HG03159 (cell line): ENCODE results near the gene SYNE2.

ENCODE experiments used
- ATAC-seq: cut with Tn5 transposase; IDR thresholded peaks from one replicate; pipeline ENCODE4 v1.9.1; 2021; ENCODE audit warnings: mild to moderate bottlenecking, moderate library complexity; ENCODE audit not compliant: unreplicated experiment

SYNE2 gene

GRCh38 chr14:63960926-63961567 lies 108.2 kb downstream of the SYNE2 start:
- ATAC-seq, result no peak

GRCh38 chr14:63962906-63963305 lies 110.1 kb downstream of the SYNE2 start:
- ATAC-seq, result no peak

GRCh38 chr14:63963439-63963838 lies 110.6 kb downstream of the SYNE2 start:
- no peak for ATAC-seq

DNA sequence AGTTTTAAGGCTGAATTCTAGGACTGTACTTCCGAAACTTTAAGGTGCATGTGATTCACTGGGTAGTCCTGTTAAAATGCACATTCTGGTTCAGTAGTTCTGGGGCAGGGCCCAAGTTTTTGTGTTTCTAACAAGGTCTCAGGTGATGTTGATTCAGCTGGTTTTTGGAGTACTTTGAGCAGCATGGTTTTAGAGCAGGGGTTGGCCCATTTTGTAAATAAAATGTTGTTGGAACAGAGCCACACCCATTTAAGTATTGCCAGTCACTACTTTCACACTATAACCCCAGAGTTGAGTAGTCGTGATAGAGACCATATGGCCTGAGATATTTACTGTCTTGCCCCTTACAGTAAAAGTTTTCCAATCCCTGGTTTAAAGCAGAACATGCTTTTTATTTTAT lies 111.3 kb downstream of the SYNE2 start:
- ATAC-seq, result no peak

DNA sequence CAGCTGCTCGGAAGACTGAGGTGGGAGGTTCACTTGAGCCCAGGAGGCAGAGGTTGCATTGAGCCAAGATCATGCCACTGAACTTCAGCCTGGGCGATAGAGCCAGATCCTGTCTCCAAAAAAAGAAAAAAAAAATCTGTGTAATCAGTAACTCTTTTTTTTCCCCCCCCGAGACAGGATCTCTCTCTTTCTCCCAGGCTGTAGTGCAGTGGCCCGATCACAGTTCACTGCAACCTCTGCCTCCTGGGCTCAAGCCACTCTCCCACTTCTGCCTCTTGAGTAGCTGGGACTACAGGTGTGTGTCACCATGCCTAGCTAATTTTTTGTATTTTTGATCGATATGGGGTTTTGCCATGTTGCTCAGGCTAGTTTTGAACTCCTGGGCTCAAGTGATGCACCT lies 113.6 kb downstream of the SYNE2 start:
- ATAC-seq, result no peak

GRCh38 chr14:63972323-63972932 lies 119.6 kb downstream of the SYNE2 start:
- no peak for ATAC-seq

DNA sequence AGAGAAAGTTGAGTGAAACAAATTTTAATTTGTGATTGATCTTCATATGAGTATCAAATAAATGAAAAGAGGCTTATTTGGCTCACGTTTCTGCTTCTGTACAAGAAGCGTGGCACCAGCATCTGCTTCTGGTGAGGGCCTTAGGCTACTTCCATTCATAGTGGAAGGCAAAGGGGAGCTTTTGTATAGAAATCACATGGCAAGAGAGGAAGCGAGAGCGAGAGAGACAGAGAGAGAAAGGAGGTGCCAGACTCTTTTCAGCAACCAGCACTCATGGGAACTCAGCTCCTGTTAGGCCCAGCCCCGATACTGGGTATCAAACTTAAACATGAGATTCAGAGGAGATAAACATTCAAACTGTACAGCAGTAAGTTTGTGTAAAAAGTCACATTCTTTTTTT lies 121.4 kb downstream of the SYNE2 start:
- no peak for ATAC-seq

- ATAC-seq, result no peak
Measured at GRCh38 chr14:63981569-63981968, 128.8 kb downstream of the SYNE2 start.

- ATAC-seq, result no peak
Measured at GRCh38 chr14:63982156-63982555, 129.4 kb downstream of the SYNE2 start.

GRCh38 chr14:63982629-63983028 lies 129.8 kb downstream of the SYNE2 start:
- no peak for ATAC-seq

- no peak for ATAC-seq
Measured at GRCh38 chr14:63986789-63987533, 134.2 kb downstream of the SYNE2 start.

DNA sequence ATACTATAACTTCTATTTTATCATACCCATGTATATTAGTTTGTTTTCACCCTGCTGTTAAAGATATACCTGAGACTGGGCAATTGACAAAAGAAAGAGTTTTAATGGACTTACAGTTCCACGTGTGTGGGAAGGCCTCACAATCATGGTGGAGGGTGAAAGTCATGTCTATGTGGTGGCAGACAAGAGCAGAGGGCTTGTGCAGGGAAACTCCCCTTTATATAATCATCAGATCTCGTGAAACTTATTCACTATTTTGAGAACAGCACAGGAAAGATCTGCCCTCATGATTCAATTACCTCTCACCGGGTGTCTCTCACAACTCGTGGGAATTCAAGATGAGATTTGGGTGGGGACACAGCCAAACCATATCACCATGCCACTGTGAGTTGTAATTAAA lies 135.8 kb downstream of the SYNE2 start:
- ATAC-seq, result no peak

GRCh38 chr14:63991833-63992232 lies 139.0 kb downstream of the SYNE2 start:
- ATAC-seq, result no peak

DNA sequence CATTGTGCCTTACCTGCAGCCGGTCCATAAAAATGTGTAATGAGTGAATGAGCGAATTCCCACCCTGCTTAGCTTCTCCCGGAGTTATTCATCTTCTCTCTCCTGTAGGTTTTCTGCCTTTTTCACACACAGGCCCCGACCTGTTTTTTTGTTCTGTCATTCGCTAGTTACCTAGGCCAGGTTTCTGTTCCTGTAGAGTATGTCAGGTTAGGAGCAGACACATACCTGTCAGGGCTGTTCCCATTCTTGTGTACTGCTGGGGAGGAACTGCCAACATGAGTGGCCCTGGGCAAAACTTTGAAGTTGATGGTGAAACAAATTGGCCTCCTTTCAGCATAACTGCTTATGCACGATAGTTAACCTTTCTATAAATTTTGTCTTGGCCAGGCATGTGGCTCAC lies 140.1 kb downstream of the SYNE2 start:
- no peak for ATAC-seq

DNA sequence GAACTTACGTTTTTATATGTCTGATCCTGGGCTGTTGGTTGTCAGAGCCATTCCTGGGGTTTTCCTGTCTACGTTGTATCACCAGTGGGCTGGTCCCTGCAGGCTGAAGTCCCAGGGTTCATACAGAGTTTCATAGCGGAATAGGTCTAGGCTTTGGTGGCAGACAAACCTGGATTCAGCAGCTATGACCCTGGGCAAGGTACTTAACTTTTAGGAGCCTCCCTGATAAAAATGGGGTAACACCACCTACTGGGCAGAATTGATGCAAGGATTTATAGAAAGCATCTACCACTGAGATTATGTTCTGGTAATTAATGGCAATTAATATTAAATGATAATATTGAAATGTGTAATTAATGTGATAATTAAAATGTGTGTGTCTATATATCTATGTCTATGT lies 141.2 kb downstream of the SYNE2 start:
- no peak for ATAC-seq

DNA sequence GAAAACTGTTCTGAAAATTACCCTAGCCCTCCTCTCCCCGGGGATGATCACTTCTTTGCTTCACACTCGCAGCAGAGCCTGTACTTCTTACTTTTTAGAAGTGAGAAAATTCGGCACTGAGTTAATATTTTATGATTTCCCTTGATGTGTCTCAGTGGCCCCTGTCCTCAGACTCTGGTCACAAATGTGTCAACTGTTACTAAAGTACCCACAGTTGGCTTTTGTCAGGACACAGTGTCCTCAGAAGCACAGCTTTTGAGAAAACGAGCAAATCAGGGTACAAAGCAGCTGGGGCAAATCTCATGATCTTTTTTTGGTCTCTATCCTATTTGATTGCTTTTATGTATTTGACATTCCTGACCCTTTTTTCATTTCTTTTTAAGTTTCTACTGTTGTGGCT lies 142.5 kb downstream of the SYNE2 start:
- no peak for ATAC-seq

DNA sequence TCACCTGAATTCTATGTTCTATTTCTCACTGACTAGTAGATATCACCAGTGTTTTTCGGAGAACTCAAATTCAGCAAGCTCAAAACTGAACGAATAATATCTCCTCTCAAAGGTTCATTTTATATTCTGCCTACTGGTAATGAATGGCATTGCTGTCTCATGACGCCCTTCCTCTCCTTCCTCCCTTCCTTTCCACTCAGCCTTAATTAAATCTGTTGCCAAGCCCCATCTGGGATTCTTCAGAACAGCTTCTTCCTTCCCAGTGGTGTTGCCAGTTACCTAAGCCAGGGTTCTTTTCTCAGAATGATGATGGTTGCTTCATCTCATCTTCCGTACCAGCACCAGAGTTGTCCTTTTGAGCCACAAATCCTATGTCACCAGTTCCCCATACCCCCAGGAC lies 143.2 kb downstream of the SYNE2 start:
- no peak for ATAC-seq

GRCh38 chr14:63996625-63997220 lies 143.9 kb downstream of the SYNE2 start:
- no peak for ATAC-seq

DNA sequence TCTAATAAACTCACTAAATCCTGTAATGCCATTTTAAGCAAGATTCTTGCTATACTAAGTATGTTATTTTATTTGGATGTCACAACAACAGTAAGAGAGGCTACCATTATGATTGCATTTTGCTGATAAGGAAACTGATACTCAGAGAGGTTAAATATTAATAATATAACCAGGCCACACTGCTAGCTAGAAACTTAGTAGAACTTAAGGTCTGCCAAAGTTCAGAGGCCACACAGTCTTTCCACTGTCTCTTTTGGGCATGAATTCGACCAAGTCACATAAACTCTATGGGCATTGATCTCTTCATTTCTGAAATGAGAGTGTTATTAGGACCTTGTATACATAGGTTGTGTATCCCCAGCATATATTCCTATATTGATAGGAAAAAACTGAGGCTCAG lies 147.9 kb downstream of the SYNE2 start:
- ATAC-seq, result no peak

DNA sequence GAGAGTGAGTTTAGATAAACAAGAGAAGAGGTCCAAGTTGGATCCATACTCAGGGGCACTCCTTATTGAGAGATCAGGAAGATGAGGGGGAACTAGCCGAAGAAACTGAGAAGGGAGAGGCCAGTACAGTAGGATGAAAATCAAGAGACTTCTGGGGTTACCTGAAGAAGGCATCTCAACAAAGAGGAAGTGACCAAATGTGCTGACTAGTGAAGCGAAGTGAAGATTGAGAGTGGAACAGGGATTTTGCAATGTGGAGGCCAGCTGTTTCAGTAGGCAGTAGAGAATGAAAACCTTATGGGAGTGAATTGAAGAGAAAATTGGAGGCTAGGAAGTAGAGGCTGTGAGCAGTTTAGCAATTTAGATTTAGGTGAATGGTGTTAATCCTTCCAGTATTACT lies 153.0 kb downstream of the SYNE2 start:
- ATAC-seq, result no peak

DNA sequence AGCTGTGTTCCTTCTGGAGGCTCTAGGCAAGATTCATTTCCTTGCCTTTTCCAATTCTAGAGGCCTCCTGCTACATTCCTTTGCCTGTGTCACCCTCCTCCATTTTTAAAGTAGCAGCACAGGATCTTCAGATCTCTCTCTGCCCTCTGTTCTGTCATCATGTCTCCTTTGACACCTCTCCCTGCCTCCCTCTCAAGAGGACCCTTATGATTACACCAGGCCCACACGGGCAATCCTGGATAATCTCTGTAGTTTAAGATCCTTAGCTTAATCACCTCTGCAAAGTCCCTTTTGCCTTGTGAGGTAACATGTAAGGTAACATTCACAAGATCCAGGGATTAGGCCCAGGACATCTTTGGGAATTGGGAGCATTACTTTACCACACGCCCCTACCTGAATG lies 155.2 kb downstream of the SYNE2 start:
- no peak for ATAC-seq

DNA sequence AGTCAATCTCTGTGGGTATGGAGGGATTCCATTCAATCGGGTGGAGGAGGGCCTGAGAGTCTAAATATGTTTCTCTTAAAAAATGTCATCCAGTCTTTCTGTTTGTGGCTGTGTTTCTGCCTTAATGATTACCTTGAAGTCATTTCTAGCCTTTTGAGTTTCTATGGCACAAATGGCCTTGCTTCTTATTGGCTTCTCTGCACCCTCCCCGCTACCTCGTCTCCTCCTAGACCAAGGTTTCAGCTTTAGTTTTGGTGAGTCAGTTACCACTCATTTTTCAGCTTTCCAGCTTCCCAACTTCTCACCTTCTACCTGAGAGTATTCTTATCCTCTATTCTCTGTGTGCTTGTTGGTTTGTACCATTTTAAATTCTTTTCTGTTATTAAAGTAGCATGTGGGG lies 159.2 kb downstream of the SYNE2 start:
- ATAC-seq, result no peak
